Activated CD4-positive, alpha-beta T cell treated with anti-CD3 and anti-CD28 coated beads for 4 hours (primary cell): ENCODE data around the gene CTAG1B.
"Not testable (repeated sequence)": the region's sequence is repeated elsewhere in the genome, so short reads cannot be mapped to it uniquely, and the experiment has no call there.

Experiments used
- DNase-seq, 2 donors: peaks; one replicate each; pipeline ENCODE4 v3.0.0-alpha.2; 2020

CTAG1B gene

DNA sequence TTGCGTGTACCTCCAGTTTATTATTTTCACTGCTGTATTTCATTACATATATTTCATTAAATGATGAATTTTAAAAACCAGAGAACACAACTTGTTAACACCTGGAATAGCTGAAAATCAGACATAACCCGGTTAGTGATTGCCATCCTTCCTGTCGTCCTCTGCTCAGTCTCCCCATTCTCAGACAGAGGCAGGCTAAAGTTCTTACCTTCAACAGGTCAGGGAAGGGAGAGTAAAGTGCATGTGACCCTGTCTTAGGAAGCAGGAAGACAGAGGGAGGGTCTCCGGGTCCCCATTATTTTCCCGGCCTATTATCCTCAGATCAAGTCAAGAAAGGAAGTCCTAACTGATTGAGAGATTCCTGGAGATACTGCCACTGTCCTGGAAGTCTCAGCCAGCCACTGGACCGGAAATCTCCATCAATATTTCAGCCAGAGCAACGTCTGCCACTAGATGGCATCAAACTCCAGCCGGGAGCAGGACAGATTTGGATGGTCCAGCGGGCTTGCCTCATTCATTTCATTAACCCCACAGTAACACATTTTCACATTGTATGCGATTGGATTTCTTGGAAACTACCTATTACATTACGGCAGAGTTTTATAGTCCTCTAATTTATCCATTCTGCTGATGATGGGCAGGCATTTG, 1.8 kb upstream of the CTAG1B start:
- not testable (repeated sequence) for DNase-seq

DNA sequence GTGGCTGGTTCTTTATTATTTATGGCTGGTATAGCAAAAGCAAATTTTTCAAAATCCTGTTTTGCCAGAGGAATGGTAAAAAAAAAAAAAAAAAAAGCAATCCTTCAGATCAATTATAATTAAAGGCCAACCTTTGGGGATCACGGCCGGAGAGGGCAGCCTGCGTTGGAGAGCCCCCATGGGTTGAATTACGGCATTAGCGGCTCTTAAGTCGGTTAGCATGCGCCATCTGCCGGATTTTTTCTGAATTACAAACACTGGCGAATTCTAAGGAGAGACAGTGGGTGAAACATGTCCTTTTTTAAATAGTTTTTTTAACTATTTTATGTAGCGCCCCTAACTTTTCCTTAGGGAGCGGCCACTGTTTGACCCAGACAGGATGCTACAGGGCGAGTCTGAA, 5.5 kb downstream of the CTAG1B start:
- not testable (repeated sequence) for DNase-seq

DNA sequence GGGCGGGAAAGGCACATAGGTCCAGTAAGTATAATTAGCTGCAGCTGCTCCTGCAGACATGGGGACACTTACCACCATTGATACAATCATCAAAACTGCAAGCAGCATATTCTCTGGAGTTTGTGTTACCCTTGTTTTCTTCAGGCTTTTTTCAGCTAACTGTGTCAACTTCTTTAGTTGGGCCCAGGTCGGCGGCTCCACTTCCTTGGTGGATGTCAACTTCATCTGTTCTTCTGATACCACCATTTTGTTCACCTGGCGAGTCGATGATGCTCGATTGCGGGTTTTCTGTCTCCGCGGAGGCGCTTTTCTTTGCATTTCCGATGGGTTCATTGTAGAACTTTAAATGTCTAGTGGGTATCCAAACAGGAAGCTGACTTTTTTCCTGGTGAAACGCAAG, 7.9 kb downstream of the CTAG1B start:
- not testable (repeated sequence) for DNase-seq

DNA sequence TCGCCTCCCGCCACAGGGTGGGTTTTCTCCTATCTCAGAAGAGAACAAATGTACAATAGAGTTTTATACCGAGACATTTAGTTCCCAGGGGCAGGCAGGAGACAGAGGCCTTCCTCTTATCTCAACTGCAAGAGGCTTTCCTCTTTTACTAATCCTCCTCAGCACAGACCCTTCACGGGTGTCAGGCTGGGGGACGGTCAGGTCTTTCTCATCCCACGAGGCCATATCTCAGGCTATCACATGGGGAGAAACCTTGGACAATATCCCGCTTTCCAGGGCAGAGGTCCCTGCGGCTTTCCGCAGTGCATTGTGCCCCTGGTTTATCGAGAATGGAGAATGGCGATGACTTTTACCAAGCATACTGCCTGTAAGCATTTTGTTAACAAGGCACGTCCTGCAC, 10.3 kb downstream of the CTAG1B start:
- DNase-seq, result not testable (repeated sequence)

DNA sequence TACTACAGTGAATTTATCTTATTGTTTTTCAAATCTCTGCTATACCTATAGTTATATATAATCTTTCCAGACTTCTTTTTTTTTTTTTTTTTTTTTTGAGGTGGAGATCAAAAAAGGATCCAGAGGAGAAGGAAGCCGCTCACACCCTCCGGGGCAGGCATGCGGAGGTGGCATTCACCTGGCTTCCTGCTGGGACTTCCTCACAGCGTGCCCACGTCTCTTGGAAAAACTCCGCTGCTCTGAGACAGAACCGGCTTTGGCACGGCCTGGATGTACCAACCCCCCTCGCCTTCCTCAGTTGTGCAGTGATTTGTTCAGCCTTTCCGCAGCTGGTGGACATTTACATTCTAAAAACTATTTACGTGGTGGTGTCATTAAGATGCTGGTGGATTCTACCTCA, 11.1 kb downstream of the CTAG1B start:
- not testable (repeated sequence) for DNase-seq

DNA sequence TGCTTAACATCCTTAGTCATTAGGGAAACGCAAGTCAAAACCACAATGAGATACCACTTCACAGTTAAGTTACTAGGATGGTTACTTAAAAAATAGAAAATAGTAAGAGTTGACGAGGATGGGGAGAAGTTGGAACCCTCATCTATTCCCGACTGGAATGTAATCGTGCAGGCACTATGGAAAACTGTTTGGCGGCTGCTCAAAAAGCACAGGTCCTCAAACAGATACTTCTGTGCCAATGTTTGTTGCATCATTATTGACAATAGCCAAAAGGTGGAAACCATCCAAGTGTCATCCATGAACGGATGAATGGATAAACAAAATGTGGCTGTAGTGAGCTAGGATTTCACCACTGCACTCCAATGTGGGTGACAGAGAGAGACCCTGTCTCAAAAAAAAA, 11.7 kb downstream of the CTAG1B start:
- DNase-seq, result no peak

DNA sequence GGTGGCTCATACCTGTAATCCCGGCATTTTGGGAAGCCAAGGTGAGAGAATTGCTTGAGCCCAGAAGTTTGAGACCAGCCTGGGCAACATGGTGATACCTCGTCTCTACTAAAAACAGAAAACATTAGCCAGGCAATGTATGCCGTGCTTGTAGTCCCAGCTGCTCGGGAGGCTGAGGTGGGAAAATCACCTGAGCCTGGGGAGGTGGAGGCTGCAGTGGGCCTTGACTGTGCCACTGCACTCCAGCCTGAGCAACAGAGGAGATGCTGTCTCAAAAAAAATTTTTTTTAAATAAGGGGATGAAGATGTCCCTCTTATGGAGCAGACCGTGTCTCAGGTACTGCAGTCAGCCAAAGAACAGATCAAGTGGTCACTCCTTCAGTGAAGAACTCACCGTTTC, 13.5 kb downstream of the CTAG1B start:
- no peak for DNase-seq

DNA sequence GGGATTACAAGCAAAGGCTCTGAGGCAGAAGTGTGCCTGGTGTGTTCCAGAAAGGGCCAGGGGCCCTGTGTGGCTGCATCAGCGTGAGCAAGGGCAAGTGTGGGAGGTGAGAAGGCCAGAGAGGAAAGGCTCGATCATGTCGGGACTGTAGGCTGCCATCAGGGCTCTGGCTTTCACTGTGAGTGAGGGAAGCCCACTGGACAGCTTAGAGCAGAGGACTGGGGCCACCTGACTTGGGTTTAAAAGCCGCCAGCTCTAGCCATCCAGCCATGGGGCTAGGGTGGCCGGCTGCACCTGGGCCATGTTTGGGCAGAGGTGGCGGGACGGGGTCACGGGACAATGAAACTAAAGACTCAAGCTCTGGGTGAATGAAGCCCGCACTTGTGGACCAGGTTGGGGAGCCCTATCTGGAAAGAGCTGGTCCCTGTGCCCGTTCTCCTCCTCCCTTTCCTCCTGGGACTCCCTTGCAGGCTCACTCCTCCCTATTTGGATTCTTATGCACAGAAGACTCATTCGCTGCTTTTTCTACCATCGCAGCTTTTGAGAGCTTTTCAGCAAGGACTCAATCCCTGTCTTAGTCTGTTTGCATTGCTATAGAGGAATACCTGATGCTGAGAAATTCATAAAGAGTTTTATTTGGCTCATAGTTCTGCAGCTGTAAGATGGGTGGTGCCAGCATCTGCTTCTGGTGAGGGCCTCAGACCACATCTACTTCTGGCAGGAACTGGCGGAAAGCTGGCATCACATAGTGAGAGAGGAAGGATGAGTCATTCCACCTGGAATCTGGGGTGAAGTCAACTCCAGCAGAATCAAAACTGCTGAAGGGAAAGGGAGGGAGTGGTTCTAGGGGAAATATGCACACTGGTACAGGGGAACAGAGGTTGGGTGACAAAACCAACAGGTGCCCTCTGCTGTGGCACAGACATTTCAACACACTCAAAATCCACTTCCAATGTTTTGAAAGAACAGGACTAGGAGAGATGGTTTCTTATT, 15.3 kb downstream of the CTAG1B start:
- DNase-seq, result no peak

DNA sequence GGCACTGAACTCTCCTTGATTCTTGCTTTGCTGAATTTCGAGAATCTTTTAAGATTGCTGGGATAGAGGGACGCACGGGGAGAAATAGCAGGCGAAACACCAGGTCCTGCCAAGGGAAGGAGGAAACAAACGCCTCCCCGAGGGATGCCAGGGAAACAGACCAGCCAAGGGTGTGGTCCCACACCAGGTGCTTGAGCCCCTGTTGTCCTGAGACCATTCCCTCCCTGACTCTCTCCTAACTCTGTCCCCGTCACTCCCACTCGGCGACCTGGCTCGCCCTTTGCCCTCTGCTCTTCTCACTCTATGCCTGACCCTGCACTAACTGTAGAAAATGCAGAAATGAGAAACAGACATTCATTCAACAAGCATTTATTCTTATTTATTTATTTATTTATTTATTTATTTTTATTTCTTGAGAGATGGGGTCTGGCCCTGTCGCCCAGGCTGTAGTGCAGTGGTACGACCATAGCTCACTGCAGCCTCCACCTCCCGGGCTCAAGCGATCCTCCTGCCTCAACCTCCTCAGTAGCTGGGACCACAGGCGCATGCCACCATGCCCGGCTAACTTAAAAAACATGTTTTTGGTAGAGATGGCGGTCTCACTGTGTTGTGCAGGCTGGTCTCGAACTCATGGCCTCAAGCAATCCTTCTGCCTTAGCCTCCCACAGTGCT, 16.2 kb downstream of the CTAG1B start:
- no peak for DNase-seq

DNA sequence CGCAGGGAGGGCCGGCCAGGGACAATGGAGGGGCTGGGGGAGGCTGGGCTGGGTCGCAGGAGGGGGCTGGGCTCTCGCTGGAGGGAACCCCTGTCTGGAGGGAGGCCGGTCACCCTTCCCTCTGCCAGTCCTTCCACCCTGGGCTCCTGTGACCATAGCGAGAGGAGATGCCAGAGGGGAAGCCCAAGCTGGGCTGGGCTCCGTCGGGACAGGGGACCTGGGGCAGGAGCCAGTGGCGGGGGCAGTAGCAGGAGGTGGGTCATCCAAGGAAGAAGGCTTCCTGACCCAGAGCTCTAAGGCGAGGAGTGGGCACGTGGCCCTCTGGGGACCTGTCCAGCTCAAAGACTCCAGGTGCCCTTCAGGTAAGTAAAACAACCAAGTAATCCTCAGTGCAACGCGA, 16.9 kb downstream of the CTAG1B start:
- no peak for DNase-seq

DNA sequence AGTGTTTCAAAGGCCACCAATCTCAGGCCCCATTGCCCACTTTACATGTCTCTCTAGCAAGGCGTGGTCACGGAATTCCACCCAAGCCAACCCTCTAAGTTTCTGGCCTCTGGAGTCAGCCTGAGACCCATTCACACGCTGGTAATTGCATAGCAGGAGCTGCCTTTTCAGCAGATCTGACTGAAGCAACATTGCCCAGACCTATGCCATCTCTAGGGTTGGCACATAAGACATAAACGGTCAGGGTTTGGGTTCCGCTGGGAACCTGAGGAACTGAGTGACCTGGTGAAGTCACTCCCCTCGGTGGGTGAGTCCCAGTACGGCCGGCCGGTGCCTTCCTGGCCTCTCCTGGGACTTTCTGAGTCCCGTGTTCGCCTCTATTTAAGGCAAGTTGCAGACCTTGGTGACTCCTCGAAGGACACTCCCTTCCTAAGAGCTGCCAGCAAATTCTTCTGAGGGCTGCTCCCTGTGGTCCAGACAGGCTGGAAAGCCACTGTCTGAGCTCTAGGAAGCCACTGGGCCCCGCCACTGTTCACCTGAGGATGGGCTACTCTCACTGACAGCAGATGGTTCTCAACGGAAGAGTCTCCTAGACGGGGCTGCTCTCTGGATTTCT, 18.2 kb downstream of the CTAG1B start:
- no peak for DNase-seq

DNA sequence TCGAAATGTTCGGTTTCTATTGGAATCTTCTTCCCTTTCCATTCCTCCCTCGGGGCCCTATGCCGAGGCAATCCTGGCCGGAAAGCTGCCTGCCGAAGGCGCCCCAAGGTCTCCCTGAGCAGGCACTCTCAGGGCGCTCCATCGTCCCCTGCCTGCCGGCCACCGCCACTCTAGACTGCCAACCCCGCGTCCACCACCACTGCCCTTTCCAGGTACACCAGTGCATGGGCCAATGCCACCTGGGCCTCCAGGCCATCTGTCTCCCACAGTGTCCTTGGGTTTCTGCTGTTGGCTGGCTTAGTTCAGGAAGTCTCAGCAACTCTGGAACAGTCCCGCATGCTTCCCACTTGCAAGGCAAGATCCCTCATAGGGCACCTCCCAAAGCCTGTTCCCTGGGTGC, 19.6 kb downstream of the CTAG1B start:
- no peak for DNase-seq

DNA sequence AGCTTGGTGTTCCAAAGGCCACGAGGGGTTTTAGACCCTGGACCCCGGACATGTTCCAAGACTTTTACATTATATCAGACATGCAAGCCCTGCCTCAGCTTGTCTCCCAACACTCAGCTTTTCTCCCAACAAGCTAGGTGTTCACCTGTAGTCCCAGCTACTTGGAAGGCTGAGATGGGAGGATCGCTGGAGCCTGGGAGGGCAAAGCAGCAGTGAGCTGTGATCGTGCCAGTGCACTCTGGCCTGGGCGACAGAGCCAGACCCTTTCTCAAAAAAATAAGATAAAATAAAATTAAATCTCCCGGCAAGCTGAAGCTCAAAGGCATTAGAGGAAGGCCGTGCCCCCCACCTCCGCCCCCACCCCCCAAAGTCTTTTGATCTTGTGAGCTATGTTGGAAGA, 20.4 kb downstream of the CTAG1B start:
- DNase-seq, result no peak

DNA sequence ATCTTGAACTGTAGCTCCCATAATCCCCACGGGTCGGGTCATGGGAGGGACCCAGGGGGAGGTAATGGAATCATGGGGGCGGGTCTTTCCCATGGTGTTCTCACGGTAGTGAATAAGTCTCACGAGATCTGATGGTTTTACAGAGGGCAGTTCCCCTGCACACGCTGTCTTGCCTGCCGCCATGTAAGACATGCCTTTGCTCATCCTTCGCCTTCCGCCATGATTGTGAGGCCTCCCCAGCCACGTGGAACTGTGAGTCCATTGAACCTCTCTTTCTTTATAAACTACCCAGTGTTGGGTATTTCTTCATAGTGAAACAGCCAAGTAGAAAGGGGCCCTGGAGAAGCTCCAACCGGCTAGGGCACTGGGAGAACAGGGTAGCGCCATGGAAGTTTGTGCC, 21.9 kb downstream of the CTAG1B start:
- DNase-seq, result no peak

DNA sequence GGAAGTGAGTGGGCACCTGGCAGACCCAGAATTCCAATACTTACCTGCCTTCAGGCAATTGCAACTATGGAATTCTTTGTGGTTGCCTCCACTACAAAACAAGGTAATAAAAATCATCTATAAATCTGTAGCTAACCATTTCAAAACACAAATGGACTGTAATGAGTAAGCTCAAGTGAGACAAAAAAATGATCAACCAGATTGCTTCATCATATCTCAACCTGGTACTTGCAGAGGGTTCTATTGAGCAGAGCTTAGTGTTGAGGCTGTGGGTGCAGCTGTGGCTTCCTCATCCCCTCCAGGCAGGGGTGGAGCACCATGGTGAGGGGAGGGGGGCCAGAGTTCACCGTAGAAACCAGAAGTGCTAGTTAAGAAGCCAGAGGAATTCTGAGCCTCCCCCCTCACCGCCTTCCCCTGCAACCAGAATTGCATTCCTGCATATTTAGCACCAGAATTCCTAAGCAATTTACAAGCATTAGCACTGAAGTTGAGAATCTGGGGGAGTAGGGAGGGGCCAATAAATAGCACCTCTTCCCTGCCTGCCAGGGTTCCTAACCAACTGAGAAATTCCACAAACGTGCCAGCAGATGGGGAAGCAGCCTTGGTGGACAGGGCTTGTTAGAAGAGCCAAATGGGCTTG, 22.7 kb downstream of the CTAG1B start:
- DNase-seq, result no peak

DNA sequence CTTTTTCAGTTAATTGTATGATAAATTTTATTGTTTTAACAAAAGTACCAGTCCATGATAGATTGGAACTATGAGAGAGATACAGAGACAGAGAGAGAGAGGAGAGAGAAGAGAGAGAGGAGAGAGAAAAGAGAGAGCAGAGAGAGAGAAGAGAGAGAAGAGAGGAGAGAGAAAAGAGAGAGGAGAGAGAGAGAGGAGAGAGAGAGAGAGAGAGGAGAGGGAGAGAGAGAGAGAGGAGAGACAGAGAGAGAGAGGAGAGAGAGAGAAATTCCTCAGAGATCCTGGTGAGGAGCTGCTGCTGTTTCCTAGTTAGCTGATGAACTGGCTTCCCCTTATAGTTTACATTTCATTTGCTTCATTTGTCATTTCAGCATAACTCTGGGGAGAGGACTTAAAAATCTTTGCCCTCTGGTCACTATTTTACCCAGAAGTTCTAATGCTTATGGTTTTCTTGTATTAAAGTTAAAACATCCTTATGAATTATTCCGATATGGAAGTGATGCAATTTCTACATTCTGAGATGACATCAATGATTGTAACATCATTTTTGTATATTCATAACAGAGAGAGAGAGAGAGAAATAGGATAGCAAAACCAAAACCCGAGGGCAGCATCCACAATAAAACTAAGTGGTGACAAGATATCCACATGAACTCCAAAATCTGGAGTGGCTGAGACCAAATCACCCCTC, 23.4 kb downstream of the CTAG1B start:
- no peak for DNase-seq

DNA sequence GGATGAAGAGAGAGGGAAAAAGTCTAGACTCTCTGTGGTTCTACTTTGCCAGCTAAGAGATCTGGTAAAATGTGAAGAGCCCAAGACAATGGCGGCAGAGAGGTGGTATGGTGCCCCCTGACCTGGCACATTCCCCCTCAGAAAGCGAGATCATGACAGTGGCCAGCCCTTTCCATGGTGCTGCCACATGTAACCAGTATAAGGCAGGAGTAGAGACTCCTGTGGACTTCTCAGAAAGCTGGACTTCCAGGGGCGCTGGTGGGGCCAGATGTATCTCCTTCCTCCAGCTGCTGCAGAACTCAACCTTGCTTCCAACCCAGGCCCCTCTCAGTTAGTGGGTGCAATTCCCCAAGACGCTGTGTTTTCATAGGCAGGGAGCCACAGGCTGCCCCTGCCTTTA, 24.6 kb downstream of the CTAG1B start:
- no peak for DNase-seq

DNA sequence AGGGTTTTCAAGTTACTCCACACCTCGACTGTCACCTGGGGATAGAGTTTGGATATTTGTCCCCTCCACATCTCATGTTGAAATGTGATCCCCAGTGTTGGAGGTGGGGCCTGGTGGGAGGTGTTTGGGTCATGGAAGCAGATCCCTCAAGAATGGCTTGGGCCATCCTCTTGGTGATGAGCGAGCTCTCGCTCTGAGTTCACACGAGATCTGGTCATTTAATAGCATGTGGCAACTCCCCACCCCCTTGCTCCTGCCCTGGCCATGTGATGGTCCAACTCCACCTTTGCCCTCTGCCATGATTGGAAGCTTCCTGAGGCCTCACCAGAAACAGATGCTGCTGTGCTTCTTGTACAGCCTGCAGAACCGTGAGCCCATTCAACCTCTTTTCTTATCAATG, 25.9 kb downstream of the CTAG1B start:
- no peak for DNase-seq

DNA sequence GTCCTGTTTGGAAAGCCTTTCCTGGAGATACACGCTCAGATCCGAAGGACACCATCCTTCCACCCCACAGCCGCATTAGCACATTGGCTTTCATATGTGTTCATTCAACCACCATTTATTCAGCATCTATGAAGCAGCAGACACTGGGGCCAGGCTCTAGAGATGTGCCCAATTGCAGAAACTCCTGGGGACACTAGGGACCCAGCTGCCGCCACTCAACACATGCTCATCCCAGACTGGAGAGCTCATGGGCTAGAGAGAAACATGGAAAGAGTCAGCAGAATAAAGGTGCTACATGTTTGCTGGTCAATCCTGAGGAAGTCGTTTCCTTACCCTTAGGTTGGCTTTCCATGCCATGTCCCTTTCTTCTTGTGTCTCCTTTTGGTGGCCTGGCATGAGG, 26.6 kb downstream of the CTAG1B start:
- DNase-seq, result no peak

DNA sequence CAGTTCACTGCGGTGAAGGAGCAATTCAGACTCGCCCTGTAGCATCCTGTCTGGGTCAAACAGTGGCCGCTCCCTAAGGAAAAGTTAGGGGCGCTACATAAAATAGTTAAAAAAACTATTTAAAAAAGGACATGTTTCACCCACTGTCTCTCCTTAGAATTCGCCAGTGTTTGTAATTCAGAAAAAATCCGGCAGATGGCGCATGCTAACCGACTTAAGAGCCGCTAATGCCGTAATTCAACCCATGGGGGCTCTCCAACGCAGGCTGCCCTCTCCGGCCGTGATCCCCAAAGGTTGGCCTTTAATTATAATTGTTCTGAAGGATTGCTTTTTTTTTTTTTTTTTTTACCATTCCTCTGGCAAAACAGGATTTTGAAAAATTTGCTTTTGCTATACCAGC, 28.7 kb downstream of the CTAG1B start:
- DNase-seq, result not testable (repeated sequence)

DNA sequence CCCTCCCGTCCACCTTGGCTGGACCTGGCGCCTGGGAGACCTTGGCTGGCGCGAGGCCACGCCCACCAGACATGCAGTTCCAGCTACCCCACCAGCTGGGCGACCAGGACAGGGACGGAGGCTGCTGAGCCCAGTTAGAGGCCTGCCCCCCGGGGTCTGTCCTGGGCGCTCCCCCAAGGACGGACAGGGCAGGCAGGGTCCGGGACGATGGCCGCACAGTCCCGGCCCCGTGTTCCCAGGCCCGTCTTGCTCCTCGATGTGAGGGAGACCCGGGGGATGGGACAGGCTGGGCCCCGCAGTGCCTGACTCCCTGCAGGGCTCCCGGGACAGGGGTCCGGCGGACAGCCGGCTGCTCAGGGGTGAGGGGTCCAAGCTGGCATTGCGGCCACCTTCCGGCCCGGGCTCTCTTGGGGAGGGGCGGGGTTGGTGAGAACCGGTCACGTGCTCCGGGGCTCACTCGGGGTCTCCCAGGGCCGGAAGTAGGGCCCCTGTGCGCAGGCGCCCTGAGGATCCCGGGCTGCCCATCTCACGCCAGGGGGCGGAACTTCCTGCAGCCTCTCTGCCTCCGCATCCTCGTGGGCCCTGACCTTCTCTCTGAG, 34.4 kb downstream of the CTAG1B start, which contains the start of gene CTAG1A:
TSS of gene CTAG1A (plus strand) at position 549 of the 599 bp plus-strand sequence. CDS start 74 bp downstream, outside the sequence.
- not testable (repeated sequence) for DNase-seq
